Measurements from ENCODE around the gene AKT1.

DNA sequence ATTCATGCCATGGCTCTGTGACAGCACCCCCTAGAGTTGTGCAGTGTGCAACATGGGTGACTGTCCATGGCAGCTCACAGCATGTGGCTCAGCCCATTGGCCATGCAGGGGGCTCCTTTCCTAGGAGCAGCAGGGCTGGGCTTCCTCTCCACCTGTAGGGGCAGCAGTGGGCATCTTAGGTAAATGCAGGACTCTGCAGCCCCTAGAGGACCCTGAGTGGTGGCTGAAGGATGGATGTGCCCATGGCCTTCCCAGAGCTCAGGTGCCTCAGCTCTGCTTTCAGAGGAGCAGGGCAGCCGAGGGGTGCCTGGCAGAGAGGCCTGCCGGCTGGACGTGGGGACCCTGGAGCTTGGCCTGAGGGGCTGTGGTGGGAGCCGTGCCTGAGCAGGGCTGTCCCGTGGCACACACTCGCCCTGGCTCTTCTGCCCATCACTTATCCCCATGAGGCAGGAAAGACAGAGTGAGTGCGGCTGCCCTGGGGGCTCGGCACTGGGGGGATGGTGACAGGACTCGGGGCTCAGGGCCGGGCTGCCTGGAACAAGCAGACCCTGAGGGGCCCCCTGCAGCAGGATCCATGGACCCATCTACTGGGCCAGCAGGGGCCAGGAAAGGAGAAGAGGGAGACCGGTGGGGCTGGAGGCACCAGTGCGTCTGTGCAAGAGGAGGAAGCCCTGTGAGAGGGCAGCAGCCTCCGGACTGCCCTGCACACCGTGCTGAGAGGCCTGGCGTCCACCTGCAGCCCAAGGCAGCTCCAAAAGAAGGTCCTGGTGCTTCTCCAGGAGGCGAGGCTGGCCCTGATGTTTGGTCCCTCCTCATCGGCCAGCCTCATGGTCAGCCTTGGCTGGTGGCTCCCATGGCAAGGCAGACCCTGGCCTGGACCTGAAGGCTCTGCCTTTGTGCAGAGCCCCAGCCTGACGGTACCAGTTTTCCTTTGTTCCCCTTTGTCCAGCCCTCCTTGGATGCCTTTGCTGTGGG lies 63.9 kb downstream of the AKT1 start:
- TF ChIP-seq CTCF (IDR thresholded peaks at IDR 0.05) (no peak), POLR2AphosphoS5 (IDR thresholded peaks at IDR 0.05) (no peak), POLR2A (IDR thresholded peaks at IDR 0.05) (no peak), EP300 (IDR thresholded peaks at IDR 0.05) (no peak)

All from gastroesophageal sphincter (tissue), 3 donors.